GM12878 (cell line): ENCODE results near the gene KHDRBS2. TPM values are rescaled to one million over a fixed set of nuclear protein-coding genes. Genes with fewer than 3 reads are reported as not detected.

Experiments used
- ATAC-seq: fragments of 200-7000 bp; cut with Tn5 transposase; 3 replicates; pipeline ENCODE4 v1.9.1; 2020; ENCODE audit warnings: mild to moderate bottlenecking, moderate library complexity
- BruUV-seq: library from RNA; stranded (reverse); fragments of 400-500 nt; replicated peaks from 2 replicates; lab custom pipeline; 2021; lab: Mats Ljungman, UMichigan
- CTCF ChIA-PET: fragments of 300-600 bp; sonication (Branson Sonifier 250); formaldehyde crosslinking; extraction: SDS; loops from one replicate; lab custom pipeline; 2021; ENCODE audit warnings: inconsistent platforms; lab: Yijun Ruan, JAX
- POLR2A ChIA-PET: fragments of 350-600 bp; formaldehyde crosslinking; extraction: SDS; loops from one replicate; lab custom pipeline; 2021; ENCODE audit warnings: inconsistent platforms; lab: Charles Lee
- RAD21 ChIA-PET: fragments of 300-600 bp; sonication (Branson Sonifier 250); formaldehyde crosslinking; loops from one replicate; lab custom pipeline; 2023; ENCODE audit warnings: antibody characterized with exemption; ENCODE audit not compliant: unreplicated experiment; lab: Charles Lee
- SMC1A ChIA-PET: fragments of 300-600 bp; sonication (Branson Sonifier 250); formaldehyde crosslinking; loops from one replicate; lab custom pipeline; 2023; ENCODE audit not compliant: unreplicated experiment, uncharacterized antibody; lab: Charles Lee
- DNase-seq: peaks from one replicate; pipeline ENCODE4 v3.0.0-alpha.2; 2011; ENCODE audit warnings: low read depth, low spot score
- FAIRE-seq: peaks from 3 replicates; lab custom pipeline; 2011; peaks lifted over from hg19 to GRCh38; lab: Jason Lieb, UNC
- H2AFZ ChIP-seq: 2 replicates; pipeline ENCODE4 v1.6.0; 2011; ENCODE audit warnings: low read depth, low read length, control low read depth; ENCODE audit not compliant: control insufficient read depth
- H3K27ac ChIP-seq: 2 replicates; pipeline ENCODE4 v1.5.1; 2011; ENCODE audit warnings: control low read depth; ENCODE audit not compliant: control insufficient read depth, insufficient read depth
- H3K27me3 ChIP-seq, 2 experiments: replicated peaks in 1 of 2; 2 replicates each; pipeline versions ENCODE4 v1.6.0 to v1.6.1; 2011; ENCODE audit warnings: low read length in 1 of 2; ENCODE audit not compliant: control insufficient read depth in 2 of 2, insufficient read depth in 2 of 2
- H3K36me3 ChIP-seq, 2 experiments: 2 replicates each; pipeline ENCODE4 v1.5.1; 2011; ENCODE audit warnings: low read length in 1 of 2; ENCODE audit not compliant: control insufficient read depth in 2 of 2, insufficient read depth in 2 of 2
- H3K4me1 ChIP-seq: 2 replicates; pipeline ENCODE4 v1.6.1; 2011; ENCODE audit warnings: mild to moderate bottlenecking, low read length, moderate library complexity, mixed read lengths; ENCODE audit not compliant: control insufficient read depth, insufficient read depth
- H3K4me2 ChIP-seq: 2 replicates; pipeline ENCODE4 v1.6.0; 2011; ENCODE audit warnings: control low read depth; ENCODE audit not compliant: control insufficient read depth, insufficient read depth
- H3K4me3 ChIP-seq: fragments of 200-600 bp; sonication (generic); 2 replicates; pipeline ENCODE4 v1.5.1; 2016
- H3K79me2 ChIP-seq: 2 replicates; pipeline ENCODE4 v1.6.0; 2011; ENCODE audit warnings: low read length; ENCODE audit not compliant: control insufficient read depth, insufficient read depth
- H3K9ac ChIP-seq: 2 replicates; pipeline ENCODE4 v1.8.0; 2011; ENCODE audit warnings: low read length, control low read depth, mixed read lengths; ENCODE audit not compliant: control insufficient read depth, insufficient read depth
- H3K9me3 ChIP-seq: replicated peaks from 3 replicates; pipeline ENCODE4 v1.5.1; 2011; ENCODE audit warnings: mild to moderate bottlenecking, low read length; ENCODE audit not compliant: control insufficient read depth, insufficient read depth
- H4K20me1 ChIP-seq: 2 replicates; pipeline ENCODE4 v1.6.0; 2011; ENCODE audit not compliant: control insufficient read depth, insufficient read depth
- CEBPZ ChIP-seq: fragments of 150-350 bp; IDR thresholded peaks from 2 replicates; pipeline ENCODE4 v1.6.1; 2016; ENCODE audit warnings: low read depth, low read length
- HDAC6 ChIP-seq: fragments of 200-600 bp; sonication (generic); IDR thresholded peaks from one replicate; pipeline ENCODE4 v1.8.0; 2017; ENCODE audit warnings: antibody characterized with exemption; ENCODE audit not compliant: unreplicated experiment
- IKZF2 ChIP-seq, 2 experiments: fragments of 450-650 bp; IDR thresholded peaks; 2 replicates each; pipeline ENCODE4 v1.6.1; 2017; ENCODE audit warnings: mild to moderate bottlenecking in 2 of 2, moderate library complexity in 2 of 2
- IRF3 ChIP-seq: fragments of 450-650 bp; IDR thresholded peaks from 2 replicates; pipeline ENCODE4 v1.6.1; 2014; ENCODE audit warnings: mild to moderate bottlenecking
- MAX ChIP-seq: IDR thresholded peaks from 2 replicates; pipeline ENCODE4 v1.6.1; 2012; ENCODE audit warnings: low read depth, low read length, improper control_type of control experiment
- MEF2B ChIP-seq: fragments of 450-650 bp; IDR thresholded peaks from 2 replicates; pipeline ENCODE4 v1.6.1; 2018; ENCODE audit warnings: mild to moderate bottlenecking, moderate library complexity; ENCODE audit not compliant: partially characterized antibody, poor library complexity, severe bottlenecking
- RBBP5 ChIP-seq: fragments of 200-600 bp; sonication (generic); conservative IDR thresholded peaks from 2 replicates; pipeline ENCODE4 v1.6.1; 2016
- RUNX3 ChIP-seq: IDR thresholded peaks from 2 replicates; pipeline ENCODE4 v1.6.1; 2012; ENCODE audit warnings: low read length, inconsistent platforms
- WRNIP1 ChIP-seq: IDR thresholded peaks from 2 replicates; pipeline ENCODE4 v1.6.1; 2011; ENCODE audit warnings: low read depth, low read length, improper control_type of control experiment, borderline replicate concordance
- ZSCAN29 ChIP-seq: fragments of 450-650 bp; IDR thresholded peaks from 2 replicates; pipeline ENCODE4 v1.6.1; 2017; ENCODE audit warnings: mild to moderate bottlenecking, moderate library complexity
- in situ Hi-C: fragments of 300-500 bp; cut with MboI; formaldehyde crosslinking; loops from 9 replicates; pipeline ENCODE4 v1.14.3; 2018; ENCODE audit warnings: mixed read lengths
- intact Hi-C: fragments of 100-400 bp; cut with micrococcal nuclease; formaldehyde crosslinking; loops from one replicate; pipeline ENCODE4 v1.14.2; 2022; ENCODE audit not compliant: unreplicated experiment
- polyA plus RNA-seq, 11 experiments: library from polyadenylated mRNA; depleted of rRNA in 4 of 11; unstranded in 6 of 11; stranded (reverse) in 5 of 11; fragments of >200 nt; fragmentation: Nextera tagmentation in 4 of 11; fragmentation: Illumina TruSeq in 1 of 11; extraction: Ambion mirVana in 4 of 11; extraction: Trizol in 1 of 11; gene quantifications; 1 replicate in 1 of 11; 2 replicates in 10 of 11; pipeline versions ENCODE4 v1.2.1 to v1.2.3, GENCODE V29; 2011 to 2016; ENCODE audit warnings: inconsistent platforms in 2 of 11, missing spikeins in 2 of 11, low read depth in 1 of 11
- total RNA-seq, 4 experiments: library from RNA; depleted of rRNA in 3 of 4; stranded (reverse); fragments of >200 nt in 3 of 4; fragmentation: Illumina TruSeq in 1 of 4; extraction: Trizol in 1 of 4; gene quantifications; 2 replicates each; pipeline versions ENCODE4 v1.2.1 to v1.2.3, GENCODE V29; 2013 to 2021

Gene KHDRBS2
- total and polyA plus RNA-seq, 10 of the 15 experiments (the other 5 are each of a cell fraction or from before 2014, with no cell fraction given), result 0.11 to 0.56 TPM; not detected in 8

GRCh38 chr6:62057300-62057699, 228.7 kb downstream of the KHDRBS2 start:
- RAD21 ChIA-PET, result no interaction called here
- no peak overlapping the region for H3K27ac ChIP-seq

More at GRCh38 chr6:62057300-62057699, 228.7 kb downstream of the KHDRBS2 start:
- POLR2A ChIA-PET, result no interaction called here
- no peaks in the 10 kb centered on the region for H4K20me1 ChIP-seq
- no peak overlapping the region for H3K4me2 ChIP-seq
- no peaks in the 10 kb centered on the region for H3K79me2 ChIP-seq
- no peak overlapping the region for H3K9ac ChIP-seq
- in situ Hi-C loops, result no loop called here
- H3K36me3 ChIP-seq, result no peaks in the 10 kb centered on the region
- BruUV-seq, result no TSS peak
- no peaks in the 10 kb centered on the region for H3K4me1 ChIP-seq
- H3K9me3 ChIP-seq, result no peaks in the 10 kb centered on the region
- no peak for ATAC-seq
- TF ChIP-seq ZSCAN29, result no peak
- no peak for TF ChIP-seq IRF3
- no peak for TF ChIP-seq HDAC6
- no peak for TF ChIP-seq CEBPZ
- TF ChIP-seq WRNIP1, result no peak
- TF ChIP-seq RUNX3, result no peak
- TF ChIP-seq MAX, result no peak
- TF ChIP-seq IKZF2 (IDR thresholded peaks at IDR 0.05), result no peak
- no peak for TF ChIP-seq MEF2B
- TF ChIP-seq RBBP5, result no peak
- no peak for DNase-seq
- no peak for FAIRE-seq
- SMC1A ChIA-PET, result no interaction called here
- intact Hi-C loops, result no loop called here
- no peak overlapping the region for H2AFZ ChIP-seq
- CTCF ChIA-PET, result no interaction called here
- no peak overlapping the region for H3K4me3 ChIP-seq
- H3K27me3 ChIP-seq, result no peaks in the 10 kb centered on the region
